Mesothelial cell of epicardium (in vitro differentiated cells): ENCODE data around the gene ZNRF1. TPM values are rescaled to one million over a fixed set of nuclear protein-coding genes. Genes with fewer than 3 reads are reported as not detected.

ENCODE experiments used
- DNase-seq, 2 experiments: peaks; one replicate each; pipeline ENCODE4 v3.0.0; 2021; ENCODE audit warnings: low spot score in 2 of 2; ENCODE audit not compliant: unreplicated experiment in 2 of 2
- H3K27ac Mint-ChIP-seq: 2 replicates; pipeline ENCODE4 v1.8.0; 2021; ENCODE audit warnings: mixed read lengths
- H3K27me3 Mint-ChIP-seq: 2 replicates; pipeline ENCODE4 v1.8.0; 2021; ENCODE audit warnings: low read depth, mixed read lengths
- H3K36me3 Mint-ChIP-seq: 2 replicates; pipeline ENCODE4 v1.8.0; 2021; ENCODE audit warnings: mixed read lengths
- H3K4me1 Mint-ChIP-seq: 2 replicates; pipeline ENCODE4 v1.8.0; 2021; ENCODE audit warnings: mixed read lengths
- H3K4me3 Mint-ChIP-seq: 2 replicates; pipeline ENCODE4 v1.8.0; 2021; ENCODE audit warnings: mild to moderate bottlenecking, moderate library complexity, mixed read lengths
- H3K9me3 Mint-ChIP-seq: 2 replicates; pipeline ENCODE4 v1.8.0; 2021; ENCODE audit warnings: mixed read lengths
- total RNA-seq: library from RNA; stranded (reverse); gene quantifications from 3 replicates; pipeline ENCODE4 v1.2.1, GENCODE V29; 2021
- TF ChIP-seq, protein P1 (sequence below): fragments of 200-600 bp; sonication (generic); IDR thresholded peaks from one replicate; pipeline ENCODE4 v1.5.0; 2021; ENCODE audit warnings: antibody characterized with exemption; ENCODE audit not compliant: unreplicated experiment

Gene ZNRF1
- total RNA-seq, 1 donor from 2014 or later = 52.9 TPM

GRCh38 chr16:75130150-75130771, 131.4 kb downstream of the ZNRF1 start:
- Mint-ChIP-seq H3K4me1 (peaks cover 5% of the 10 kb centered on the region), H3K27me3 (no peaks in the 10 kb centered on the region), H3K9me3 (peaks cover 14% of the 10 kb centered on the region), H3K4me3 (no peak overlapping the region), H3K27ac (no peak overlapping the region), H3K36me3 (peaks cover 6% of the 10 kb centered on the region)
- DNase-seq = no peak
- TF ChIP-seq, protein P1, sequence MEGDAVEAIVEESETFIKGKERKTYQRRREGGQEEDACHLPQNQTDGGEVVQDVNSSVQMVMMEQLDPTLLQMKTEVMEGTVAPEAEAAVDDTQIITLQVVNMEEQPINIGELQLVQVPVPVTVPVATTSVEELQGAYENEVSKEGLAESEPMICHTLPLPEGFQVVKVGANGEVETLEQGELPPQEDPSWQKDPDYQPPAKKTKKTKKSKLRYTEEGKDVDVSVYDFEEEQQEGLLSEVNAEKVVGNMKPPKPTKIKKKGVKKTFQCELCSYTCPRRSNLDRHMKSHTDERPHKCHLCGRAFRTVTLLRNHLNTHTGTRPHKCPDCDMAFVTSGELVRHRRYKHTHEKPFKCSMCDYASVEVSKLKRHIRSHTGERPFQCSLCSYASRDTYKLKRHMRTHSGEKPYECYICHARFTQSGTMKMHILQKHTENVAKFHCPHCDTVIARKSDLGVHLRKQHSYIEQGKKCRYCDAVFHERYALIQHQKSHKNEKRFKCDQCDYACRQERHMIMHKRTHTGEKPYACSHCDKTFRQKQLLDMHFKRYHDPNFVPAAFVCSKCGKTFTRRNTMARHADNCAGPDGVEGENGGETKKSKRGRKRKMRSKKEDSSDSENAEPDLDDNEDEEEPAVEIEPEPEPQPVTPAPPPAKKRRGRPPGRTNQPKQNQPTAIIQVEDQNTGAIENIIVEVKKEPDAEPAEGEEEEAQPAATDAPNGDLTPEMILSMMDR = no peak

GRCh38 chr16:75131081-75131480, 132.3 kb downstream of the ZNRF1 start:
- H3K36me3 Mint-ChIP-seq = peaks cover 6% of the 10 kb centered on the region
- no peak overlapping the region for H3K4me3 Mint-ChIP-seq
- H3K4me1 Mint-ChIP-seq = peaks cover 5% of the 10 kb centered on the region
- DNase-seq = no peak
- no peaks in the 10 kb centered on the region for H3K27me3 Mint-ChIP-seq
- TF ChIP-seq, protein P1 = no peak
- H3K27ac Mint-ChIP-seq = no peak overlapping the region
- H3K9me3 Mint-ChIP-seq = peaks cover 14% of the 10 kb centered on the region

DNA sequence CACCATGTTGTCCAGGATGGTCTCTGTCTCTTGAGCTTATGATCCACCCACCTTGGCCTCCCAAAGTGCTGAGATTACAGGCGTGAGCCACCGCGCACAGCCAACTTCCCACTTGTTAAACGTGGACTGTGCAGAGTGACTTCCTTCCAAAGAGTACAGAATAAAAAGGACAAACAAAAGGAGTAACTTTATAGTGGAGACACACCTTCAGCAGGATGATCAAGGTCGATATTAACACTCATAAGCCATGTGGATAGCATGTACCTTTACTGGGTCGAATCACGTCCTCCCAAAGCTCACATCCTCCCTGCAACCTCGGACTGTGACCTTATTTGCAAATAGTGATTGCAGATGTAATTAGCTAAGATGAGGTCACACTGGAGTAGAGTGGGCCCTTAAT, 139.4 kb downstream of the ZNRF1 start:
- no peak for DNase-seq
- Mint-ChIP-seq H3K4me1 (no peaks in the 10 kb centered on the region), H3K9me3 (no peaks in the 10 kb centered on the region), H3K27ac (no peak overlapping the region), H3K4me3 (no peak overlapping the region), H3K27me3 (no peaks in the 10 kb centered on the region), H3K36me3 (no peaks in the 10 kb centered on the region)
- TF ChIP-seq, protein P1 = no peak

GRCh38 chr16:75138636-75139035, 139.8 kb downstream of the ZNRF1 start:
- Mint-ChIP-seq H3K36me3 (no peaks in the 10 kb centered on the region), H3K27ac (no peak overlapping the region), H3K9me3 (no peaks in the 10 kb centered on the region), H3K4me1 (no peaks in the 10 kb centered on the region), H3K4me3 (no peak overlapping the region), H3K27me3 (no peaks in the 10 kb centered on the region)
- TF ChIP-seq, protein P1 = no peak
- DNase-seq = no peak

DNA sequence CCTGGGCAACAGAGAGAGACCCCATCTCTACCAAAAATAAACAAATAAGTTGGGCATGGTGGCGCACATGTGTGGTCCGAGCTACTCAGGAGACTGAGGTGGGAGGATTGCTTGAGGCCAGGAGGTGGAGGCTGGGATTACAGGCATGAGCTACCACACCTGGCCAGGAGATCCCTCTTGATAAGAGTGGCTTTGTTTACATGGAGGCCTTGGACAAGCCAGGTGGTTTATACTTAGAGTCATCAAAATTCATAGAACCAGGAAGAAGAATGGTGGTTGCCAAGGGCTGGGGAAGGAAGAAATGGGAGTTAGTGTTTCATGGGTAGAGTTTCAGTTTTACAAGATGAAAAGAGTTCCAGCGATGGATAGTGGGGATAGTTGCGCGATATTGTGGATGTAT, 140.7 kb downstream of the ZNRF1 start:
- no peak overlapping the region for H3K27ac Mint-ChIP-seq
- no peaks in the 10 kb centered on the region for H3K9me3 Mint-ChIP-seq
- no peak overlapping the region for H3K4me3 Mint-ChIP-seq
- H3K36me3 Mint-ChIP-seq = no peaks in the 10 kb centered on the region
- TF ChIP-seq, protein P1 = no peak
- H3K27me3 Mint-ChIP-seq = no peaks in the 10 kb centered on the region
- H3K4me1 Mint-ChIP-seq = no peaks in the 10 kb centered on the region
- no peak for DNase-seq

- H3K4me1 Mint-ChIP-seq = peaks cover under 1% of the 10 kb centered on the region
- H3K27ac Mint-ChIP-seq = no peak overlapping the region
- H3K4me3 Mint-ChIP-seq = no peak overlapping the region
- H3K36me3 Mint-ChIP-seq = peaks cover under 1% of the 10 kb centered on the region
- H3K9me3 Mint-ChIP-seq = peaks cover 6% of the 10 kb centered on the region
- no peaks in the 10 kb centered on the region for H3K27me3 Mint-ChIP-seq
- no peak for DNase-seq
- TF ChIP-seq, protein P1 = no peak
Observed at GRCh38 chr16:75143941-75144340, 145.1 kb downstream of the ZNRF1 start.
